HCT116 (cell line): ENCODE results near the gene UNC80. TPM values are rescaled to one million over a fixed set of nuclear protein-coding genes. Genes with fewer than 3 reads are reported as not detected.

ENCODE experiments used
- ATAC-seq: fragments of 200-7000 bp; cut with Tn5 transposase; 2 replicates; pipeline ENCODE4 v1.9.1; 2020; ENCODE audit warnings: mild to moderate bottlenecking, moderate library complexity
- BruUV-seq: library from RNA; stranded (reverse); fragments of 400-500 nt; replicated peaks from 2 replicates; lab custom pipeline; 2021; lab: Mats Ljungman, UMichigan
- CTCF ChIA-PET: fragments of 300-600 bp; sonication (Branson Sonifier 250); formaldehyde crosslinking; loops from one replicate; lab custom pipeline; 2021; ENCODE audit warnings: antibody characterized with exemption; lab: Charles Lee
- POLR2A ChIA-PET: fragments of 300-600, 350-600 bp; sonication (Branson Sonifier 250); formaldehyde crosslinking; loops from one replicate; lab custom pipeline; 2021; ENCODE audit warnings: antibody characterized with exemption; lab: Charles Lee
- RAD21 ChIA-PET, 2 experiments: fragments of 300-600 bp; sonication (Branson Sonifier 250); formaldehyde crosslinking; loops; one replicate each; lab custom pipeline; 2023; ENCODE audit warnings: low total read pairs in 2 of 2; ENCODE audit not compliant: uncharacterized antibody in 2 of 2, unreplicated experiment in 2 of 2, low non-redundant PET in 1 of 2; lab: Charles Lee
- DNase-seq: peaks from one replicate; pipeline ENCODE4 v3.0.0-alpha.2; 2010; ENCODE audit warnings: low read depth, low spot score
- H2AFZ ChIP-seq: fragments of 200-600 bp; shearing (Covaris generic), sonication (generic); 2 replicates; pipeline ENCODE4 v1.6.1; 2017; ENCODE audit warnings: low read depth, mixed run types, mixed read lengths, antibody characterized with exemption, low read length; ENCODE audit not compliant: poor library complexity, severe bottlenecking
- H3K27ac ChIP-seq: 2 replicates; pipeline ENCODE4 v1.5.1; 2012; ENCODE audit warnings: low read depth, low read length
- H3K27me3 ChIP-seq: fragments of 200-600 bp; sonication (generic); 2 replicates; pipeline ENCODE4 v1.6.1; 2016; ENCODE audit warnings: mixed run types, low read length, mixed read lengths; ENCODE audit not compliant: insufficient read depth
- H3K36me3 ChIP-seq, 2 experiments: fragments of 200-500 bp in 1 of 2; fragments of 200-600 bp in 1 of 2; sonication (Bioruptor generic) in 1 of 2; sonication (generic) in 1 of 2; 2 replicates each; pipeline versions ENCODE4 v1.5.1 to v1.6.1; 2014 to 2016; ENCODE audit warnings: low read length in 2 of 2, inconsistent platforms in 1 of 2, mixed read lengths in 1 of 2, mixed run types in 1 of 2; ENCODE audit not compliant: insufficient read depth in 2 of 2, control insufficient read depth in 1 of 2
- H3K4me1 ChIP-seq, 2 experiments: fragments of 200-600 bp in 1 of 2; sonication (generic) in 1 of 2; 2 replicates each; pipeline versions ENCODE4 v1.5.1 to v1.6.1; 2012 to 2017; ENCODE audit warnings: low read length in 2 of 2, inconsistent platforms in 1 of 2, mild to moderate bottlenecking in 1 of 2, mixed read lengths in 1 of 2, mixed run types in 1 of 2, moderate library complexity in 1 of 2; ENCODE audit not compliant: insufficient read depth in 2 of 2, control insufficient read depth in 1 of 2
- H3K4me2 ChIP-seq: fragments of 200-600 bp; sonication (generic); 2 replicates; pipeline ENCODE4 v1.6.1; 2017; ENCODE audit warnings: mixed run types, low read length, mixed read lengths
- H3K4me3 ChIP-seq, 2 experiments: fragments of 200-600 bp in 1 of 2; sonication (generic) in 1 of 2; replicated peaks in 1 of 2; 2 replicates each; pipeline ENCODE4 v1.5.1; 2011 to 2016; ENCODE audit warnings: low read length in 2 of 2, control low read depth in 1 of 2, low read depth in 1 of 2, mild to moderate bottlenecking in 1 of 2, mixed read lengths in 1 of 2, mixed run types in 1 of 2
- H3K79me2 ChIP-seq: fragments of 200-600 bp; sonication (generic); 2 replicates; pipeline ENCODE4 v1.6.1; 2017; ENCODE audit warnings: mild to moderate bottlenecking, mixed run types, low read length, moderate library complexity, mixed read lengths; ENCODE audit not compliant: insufficient read depth
- H3K9ac ChIP-seq: fragments of 200-600 bp; sonication (generic); 2 replicates; pipeline ENCODE4 v1.6.1; 2016; ENCODE audit warnings: low read length, mixed read lengths
- H3K9me2 ChIP-seq: fragments of 200-600 bp; sonication (generic), shearing (Covaris generic); 2 replicates; pipeline ENCODE4 v1.6.1; 2017; ENCODE audit warnings: mixed run types, mild to moderate bottlenecking, moderate library complexity; ENCODE audit not compliant: insufficient read depth
- H3K9me3 ChIP-seq, 2 experiments: fragments of 200-500 bp in 1 of 2; fragments of 200-600 bp in 1 of 2; sonication (Bioruptor generic) in 1 of 2; sonication (generic) in 1 of 2; 2 replicates each; pipeline ENCODE4 v1.6.1; 2014 to 2017; ENCODE audit warnings: low read length in 2 of 2, mixed read lengths in 2 of 2, inconsistent platforms in 1 of 2, low read depth in 1 of 2, mild to moderate bottlenecking in 1 of 2, mixed run types in 1 of 2, moderate library complexity in 1 of 2; ENCODE audit not compliant: control insufficient read depth in 1 of 2, insufficient read depth in 1 of 2
- H4K20me1 ChIP-seq: fragments of 200-600 bp; sonication (generic), shearing (Covaris generic); 2 replicates; pipeline ENCODE4 v1.6.1; 2017; ENCODE audit warnings: mixed run types, mild to moderate bottlenecking, moderate library complexity; ENCODE audit not compliant: insufficient read depth
- EZH2 ChIP-seq: fragments of 200-600 bp; sonication (generic); IDR thresholded peaks from 2 replicates; pipeline ENCODE4 v1.6.1; 2017; ENCODE audit warnings: antibody characterized with exemption, mixed run types
- FOSL1 ChIP-seq: IDR thresholded peaks from 2 replicates; pipeline ENCODE4 v1.6.1; 2012; ENCODE audit warnings: low read depth
- RAD21 ChIP-seq: IDR thresholded peaks from 2 replicates; pipeline ENCODE4 v1.6.1; 2012; ENCODE audit warnings: low read depth, mild to moderate bottlenecking
- SP1 ChIP-seq: IDR thresholded peaks from 2 replicates; pipeline ENCODE4 v1.6.1; 2012; ENCODE audit warnings: low read depth
- YY1 ChIP-seq: IDR thresholded peaks from 2 replicates; pipeline ENCODE4 v1.6.1; 2011; ENCODE audit warnings: low read length, low read depth, moderate library complexity, mild to moderate bottlenecking; ENCODE audit not compliant: insufficient replicate concordance; ENCODE audit errors: extremely low read depth
- ZFX ChIP-seq: fragments of 450-650 bp; IDR thresholded peaks from 2 replicates; pipeline ENCODE4 v1.6.1; 2017
- ZNF274 ChIP-seq: fragments of 200-500 bp; sonication (Bioruptor generic); IDR thresholded peaks from 2 replicates; pipeline ENCODE4 v1.6.1; 2014; ENCODE audit warnings: mild to moderate bottlenecking, low read depth, low read length, inconsistent platforms
- intact Hi-C: fragments of 100-400 bp; cut with micrococcal nuclease; formaldehyde crosslinking; loops from 2 replicates; pipeline ENCODE4 v1.10.0; 2022
- total RNA-seq: library from RNA; stranded (reverse); gene quantifications from one replicate; pipeline ENCODE4 v1.2.1, GENCODE V29; 2021; ENCODE audit not compliant: unreplicated experiment
- TF ChIP-seq, protein P1 (sequence below): IDR thresholded peaks from 2 replicates; pipeline ENCODE4 v1.6.1; 2011; ENCODE audit warnings: mild to moderate bottlenecking, low read length, moderate library complexity; ENCODE audit not compliant: insufficient replicate concordance; ENCODE audit errors: extremely low read depth

The UNC80 gene
- total RNA-seq, 1 experiment from 2014 or later = not detected

DNA sequence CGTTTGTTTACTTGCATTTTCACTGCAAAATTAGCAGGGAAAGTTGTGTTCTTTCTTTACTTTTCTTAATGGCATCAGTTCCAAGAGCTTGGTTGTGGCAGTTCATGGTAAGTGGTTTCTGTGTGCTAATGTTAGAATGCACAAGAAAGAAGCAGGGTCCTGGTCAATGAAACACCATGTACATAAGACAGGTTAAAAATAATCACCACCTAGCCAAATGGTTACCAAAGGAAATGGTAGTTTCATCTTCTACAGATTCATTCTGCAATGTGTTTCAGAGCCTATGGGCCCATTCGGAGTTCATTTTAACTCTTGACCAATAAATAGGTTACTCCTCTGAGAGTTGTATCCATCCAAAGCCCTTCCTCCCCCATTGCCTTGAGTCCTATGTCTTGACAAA, 212.7 kb downstream of the UNC80 start:
- Histone ChIP-seq H3K9ac (no peak overlapping the region), H4K20me1 (no peaks in the 10 kb centered on the region), H3K36me3 (no peaks in the 10 kb centered on the region), H3K4me1 (no peaks in the 10 kb centered on the region), H3K9me2 (no peaks in the 10 kb centered on the region), H3K9me3 (no peaks in the 10 kb centered on the region), H3K79me2 (no peaks in the 10 kb centered on the region), H3K4me2 (no peak overlapping the region), H3K27me3 (no peaks in the 10 kb centered on the region), H3K4me3 (no peak overlapping the region), H2AFZ (no peak overlapping the region), H3K27ac (no peak overlapping the region)
- no peak for DNase-seq
- TF ChIP-seq RAD21 = no peak
- no peak for TF ChIP-seq ZNF274
- TF ChIP-seq ZFX = no peak
- TF ChIP-seq FOSL1 = no peak
- no peak for TF ChIP-seq EZH2
- no peak for TF ChIP-seq YY1
- no peak for TF ChIP-seq SP1
- intact Hi-C loops = no loop called here
- ChIA-PET CTCF (interaction anchor here (1.2 to 1.4 kb wide), 2 partner anchors 9 to 215 kb away, joined by 3 to 4 read pairs; no protein-coding TSS in a partner anchor), RAD21 (no interaction called here), POLR2A (no interaction called here)
- no TSS peak for BruUV-seq
- no peak for ATAC-seq

DNA sequence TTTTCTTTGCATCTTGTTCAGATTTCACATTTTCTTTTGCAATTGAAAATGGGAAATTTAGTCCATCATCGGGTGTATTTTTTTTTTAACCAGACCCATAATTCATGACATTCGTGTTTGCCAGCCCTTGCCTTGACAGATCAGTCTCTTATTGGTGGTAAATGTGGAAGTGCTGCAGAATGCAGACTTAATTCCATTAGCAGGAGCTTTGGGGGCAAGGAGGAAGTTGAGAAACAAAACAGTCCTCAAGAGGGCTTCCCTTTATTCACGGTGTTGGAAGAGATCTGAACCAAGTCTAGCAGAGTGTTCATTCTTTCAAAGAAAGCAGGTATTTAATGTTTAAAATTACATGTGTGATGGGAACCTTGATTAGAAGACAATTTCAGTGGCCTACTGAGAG, 214.2 kb downstream of the UNC80 start:
- DNase-seq (no peak), ATAC-seq (no peak)
- no TSS peak for BruUV-seq
- intact Hi-C loops = no loop called here
- Histone ChIP-seq H3K9ac (no peak overlapping the region), H4K20me1 (no peaks in the 10 kb centered on the region), H3K27ac (no peak overlapping the region), H3K36me3 (no peaks in the 10 kb centered on the region), H3K79me2 (no peaks in the 10 kb centered on the region), H3K4me3 (no peak overlapping the region), H3K4me2 (no peak overlapping the region), H3K27me3 (no peaks in the 10 kb centered on the region), H3K9me3 (no peaks in the 10 kb centered on the region), H3K4me1 (no peaks in the 10 kb centered on the region), H2AFZ (no peak overlapping the region), H3K9me2 (no peaks in the 10 kb centered on the region)
- ChIA-PET POLR2A (no interaction called here), RAD21 (no interaction called here), CTCF (interaction anchor here (1.4 kb wide), 1 partner anchor 213 kb away, joined by 4 read pairs; no protein-coding TSS in a partner anchor)
- no peak for TF ChIP-seq YY1
- TF ChIP-seq, protein P1, sequence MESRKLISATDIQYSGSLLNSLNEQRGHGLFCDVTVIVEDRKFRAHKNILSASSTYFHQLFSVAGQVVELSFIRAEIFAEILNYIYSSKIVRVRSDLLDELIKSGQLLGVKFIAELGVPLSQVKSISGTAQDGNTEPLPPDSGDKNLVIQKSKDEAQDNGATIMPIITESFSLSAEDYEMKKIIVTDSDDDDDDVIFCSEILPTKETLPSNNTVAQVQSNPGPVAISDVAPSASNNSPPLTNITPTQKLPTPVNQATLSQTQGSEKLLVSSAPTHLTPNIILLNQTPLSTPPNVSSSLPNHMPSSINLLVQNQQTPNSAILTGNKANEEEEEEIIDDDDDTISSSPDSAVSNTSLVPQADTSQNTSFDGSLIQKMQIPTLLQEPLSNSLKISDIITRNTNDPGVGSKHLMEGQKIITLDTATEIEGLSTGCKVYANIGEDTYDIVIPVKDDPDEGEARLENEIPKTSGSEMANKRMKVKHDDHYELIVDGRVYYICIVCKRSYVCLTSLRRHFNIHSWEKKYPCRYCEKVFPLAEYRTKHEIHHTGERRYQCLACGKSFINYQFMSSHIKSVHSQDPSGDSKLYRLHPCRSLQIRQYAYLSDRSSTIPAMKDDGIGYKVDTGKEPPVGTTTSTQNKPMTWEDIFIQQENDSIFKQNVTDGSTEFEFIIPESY = no peak
